ENCODE results near the gene INPP5E. TPM values are rescaled to one million over a fixed set of nuclear protein-coding genes. Genes with fewer than 3 reads are reported as not detected.

Gene INPP5E
- polyA plus RNA-seq, 5 donors: 9.5 to 19.7 (median 14.6) TPM

GRCh38 chr9:136391737-136392537, 47.7 kb downstream of the INPP5E start:
- no peak for DNase-seq

GRCh38 chr9:136389396-136389795, 50.2 kb downstream of the INPP5E start:
- no peak for DNase-seq

- no peak for DNase-seq
Observed at GRCh38 chr9:136387217-136387616, 52.4 kb downstream of the INPP5E start.

- no peak for DNase-seq
Observed at GRCh38 chr9:136386018-136386417, 53.6 kb downstream of the INPP5E start.

- no peak for DNase-seq
Observed at GRCh38 chr9:136385015-136385414, 54.6 kb downstream of the INPP5E start.

GRCh38 chr9:136383436-136383835, 56.2 kb downstream of the INPP5E start:
- DNase-seq: no peak

- no peak for DNase-seq
Observed at GRCh38 chr9:136381966-136382513, 57.6 kb downstream of the INPP5E start.

- DNase-seq: no peak
Observed at GRCh38 chr9:136381311-136381710, 58.3 kb downstream of the INPP5E start.

GRCh38 chr9:136380381-136380780, 59.3 kb downstream of the INPP5E start:
- no peak for DNase-seq

GRCh38 chr9:136379891-136380290, 59.8 kb downstream of the INPP5E start:
- no peak for DNase-seq

- no peak for DNase-seq
Observed at GRCh38 chr9:136379401-136379800, 60.2 kb downstream of the INPP5E start.

GRCh38 chr9:136379003-136379287, 60.7 kb downstream of the INPP5E start:
- no peak for DNase-seq

Other genes with a start within 250 kb of the INPP5E start
- gene LHX3, start 234.7 kb downstream of the INPP5E start, polyA plus RNA-seq (ENCODE audit: insufficient read depth in 1 of 5, insufficient read length in 5 of 5, low replicate concordance in 1 of 5): not detected
- gene QSOX2, start 194.0 kb downstream of the INPP5E start, polyA plus RNA-seq (ENCODE audit: insufficient read depth in 1 of 5, insufficient read length in 5 of 5, low replicate concordance in 1 of 5): 10 to 100 TPM in 4 of 5 donors, 1 to 10 TPM in 1; 9.1 to 12.5 (median 11.9) TPM
- gene CCDC187, start 135.8 kb downstream of the INPP5E start, polyA plus RNA-seq (ENCODE audit: insufficient read depth in 1 of 5, insufficient read length in 5 of 5, low replicate concordance in 1 of 5): 1 to 10 TPM in 4 of 5 donors, under 1 TPM in 1; 0.65 to 2.9 (median 1.8) TPM
- 10 to 100 TPM; 35.9 to 84.2 (median 56.6) TPM for gene GPSM1, start 112.3 kb downstream of the INPP5E start, polyA plus RNA-seq (ENCODE audit: insufficient read depth in 1 of 5, insufficient read length in 5 of 5, low replicate concordance in 1 of 5)
- 10 to 100 TPM in 1 of 5 donors, 1 to 10 TPM in 4; 3.6 to 13.8 (median 5.8) TPM for gene DNLZ, start 76.1 kb downstream of the INPP5E start, polyA plus RNA-seq (ENCODE audit: insufficient read depth in 1 of 5, insufficient read length in 5 of 5, low replicate concordance in 1 of 5)
- 1 to 10 TPM in 3 of 5 donors, under 1 TPM in 2; 0.69 to 1.7 (median 1.0) TPM for gene CARD9, start 66.2 kb downstream of the INPP5E start, polyA plus RNA-seq (ENCODE audit: insufficient read depth in 1 of 5, insufficient read length in 5 of 5, low replicate concordance in 1 of 5)
- gene SNAPC4, start 39.7 kb downstream of the INPP5E start, polyA plus RNA-seq (ENCODE audit: insufficient read depth in 1 of 5, insufficient read length in 5 of 5, low replicate concordance in 1 of 5): 10 to 100 TPM in 3 of 5 donors, 1 to 10 TPM in 2; 9.7 to 12.9 (median 11.6) TPM
- gene ENTR1, start 29.2 kb downstream of the INPP5E start, polyA plus RNA-seq (ENCODE audit: insufficient read depth in 1 of 5, insufficient read length in 5 of 5, low replicate concordance in 1 of 5): 10 to 100 TPM; 46.6 to 60.8 (median 52.5) TPM
- 10 to 100 TPM; 42.6 to 55.4 (median 50.2) TPM for gene PMPCA, start 29.2 kb downstream of the INPP5E start, polyA plus RNA-seq (ENCODE audit: insufficient read depth in 1 of 5, insufficient read length in 5 of 5, low replicate concordance in 1 of 5)
- 10 to 100 TPM; 42.9 to 65.9 (median 52.9) TPM for gene SEC16A, start 43.2 kb upstream of the INPP5E start, polyA plus RNA-seq (ENCODE audit: insufficient read depth in 1 of 5, insufficient read length in 5 of 5, low replicate concordance in 1 of 5)
- 10 to 100 TPM; 15.9 to 37.5 (median 27.1) TPM for gene NOTCH1, start 106.2 kb upstream of the INPP5E start, polyA plus RNA-seq (ENCODE audit: insufficient read depth in 1 of 5, insufficient read length in 5 of 5, low replicate concordance in 1 of 5)
- 100 to 1,000 TPM in 1 of 5 donors, 10 to 100 TPM in 4; 60.3 to 160 (median 86.2) TPM for gene EGFL7, start 223.1 kb upstream of the INPP5E start, polyA plus RNA-seq (ENCODE audit: insufficient read depth in 1 of 5, insufficient read length in 5 of 5, low replicate concordance in 1 of 5)
- 10 to 100 TPM; 23.1 to 55.6 (median 27.8) TPM for gene AGPAT2, start 247.6 kb upstream of the INPP5E start, polyA plus RNA-seq (ENCODE audit: insufficient read depth in 1 of 5, insufficient read length in 5 of 5, low replicate concordance in 1 of 5)

All from right lung (tissue), 5 donors.